Cortex of kidney (tissue), 1 donor: ENCODE measurements around the gene CA6.
"Not testable (repeated sequence)": the region's sequence is repeated elsewhere in the genome, so short reads cannot be mapped to it uniquely, and the experiment has no call there.

Experiments used
- DNase-seq: peaks from one replicate; lab custom pipeline; 2025; lab: John Stamatoyannopoulos, UW

The CA6 gene

GRCh38 chr1:9004700-9005394, 59.2 kb downstream of the CA6 start:
- no peak for DNase-seq

DNA sequence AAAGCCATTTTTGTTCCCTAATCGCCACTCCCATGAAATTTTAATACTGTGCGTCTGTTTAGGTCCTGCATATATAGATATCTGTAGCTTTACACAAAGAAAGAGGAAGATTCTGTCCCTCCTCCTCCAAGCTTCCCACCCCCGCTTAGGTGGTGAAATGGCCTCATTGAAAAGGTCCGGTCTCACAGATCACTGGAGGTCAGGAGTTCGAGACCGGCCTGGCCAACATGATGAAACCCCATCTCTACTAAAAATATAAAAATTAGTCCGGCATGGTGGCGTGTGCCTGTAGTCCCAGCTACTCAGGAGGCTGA, 59.7 kb downstream of the CA6 start:
- no peak for DNase-seq

- DNase-seq, result no peak
These were observed 61.4 kb downstream of the CA6 start for GRCh38 chr1:9006956-9007615.

- DNase-seq, result no peak
These were observed 62.6 kb downstream of the CA6 start for GRCh38 chr1:9008236-9008635.

DNA sequence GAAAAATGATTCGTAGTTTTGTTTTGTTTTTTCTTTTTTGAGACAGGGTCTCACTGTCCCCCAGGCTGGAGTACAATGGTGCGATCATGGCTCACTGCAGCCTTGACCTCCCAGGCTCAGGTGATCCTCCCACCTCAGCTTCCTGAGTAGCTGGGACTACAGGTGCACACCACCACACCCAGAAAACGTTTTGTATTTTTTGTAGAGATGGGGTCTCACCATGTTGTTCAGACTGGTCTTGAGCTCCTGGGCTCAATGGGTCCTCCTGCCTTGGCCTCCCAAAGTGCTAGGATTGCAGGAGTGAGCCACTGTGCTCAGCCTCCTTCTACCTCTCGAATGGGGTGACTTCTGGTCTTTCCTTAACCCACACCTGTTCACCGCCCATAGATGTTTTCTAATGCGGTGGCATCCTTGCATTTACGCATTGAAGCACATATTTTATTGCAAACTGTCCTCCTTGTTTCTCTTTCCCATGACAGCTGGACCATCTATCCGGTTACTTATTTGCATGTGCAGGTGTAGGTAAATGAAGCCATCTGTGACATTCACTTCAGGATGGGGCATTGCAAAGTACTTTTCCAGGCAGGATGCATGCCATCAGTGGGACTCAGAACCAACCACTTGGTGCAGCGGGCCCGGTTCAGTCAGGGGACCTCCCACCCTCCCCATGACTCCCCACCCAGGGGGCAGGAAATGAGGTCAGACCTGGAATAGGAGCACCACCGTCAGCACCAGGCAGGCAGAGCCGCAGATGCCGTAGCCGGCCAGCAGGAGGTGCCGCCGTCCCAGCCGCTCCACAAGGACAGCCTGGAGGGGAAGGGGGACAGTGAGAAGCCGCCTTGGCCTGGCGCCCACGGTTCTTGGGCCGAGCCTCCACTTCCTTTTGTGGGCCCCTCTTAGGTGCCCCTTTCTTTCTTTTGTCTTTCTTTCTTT, 64.0 kb downstream of the CA6 start:
- DNase-seq, result no peak

- DNase-seq, result no peak
These were observed 65.2 kb downstream of the CA6 start for GRCh38 chr1:9010781-9011323.

DNA sequence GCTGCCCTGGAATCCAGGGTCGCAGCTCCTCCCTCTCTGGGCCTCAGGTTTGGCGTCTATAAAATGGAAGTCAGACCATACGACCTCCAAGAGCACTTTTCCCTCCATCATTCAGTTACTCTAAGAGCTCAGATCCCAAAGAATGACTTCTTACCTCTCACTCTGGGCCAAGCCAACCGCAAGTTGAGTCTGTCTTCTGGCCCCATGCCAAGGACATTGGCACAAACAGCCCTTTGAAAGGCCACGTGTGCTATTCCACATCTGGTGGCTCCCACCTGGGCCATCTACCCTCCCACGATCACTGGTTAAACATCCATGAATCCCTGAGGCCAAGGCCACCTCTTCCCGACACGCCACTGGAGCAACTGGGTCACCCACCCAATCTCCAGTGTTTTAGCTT, 68.2 kb downstream of the CA6 start:
- no peak for DNase-seq

GRCh38 chr1:9014475-9015375, 69.1 kb downstream of the CA6 start:
- DNase-seq, result no peak

DNA sequence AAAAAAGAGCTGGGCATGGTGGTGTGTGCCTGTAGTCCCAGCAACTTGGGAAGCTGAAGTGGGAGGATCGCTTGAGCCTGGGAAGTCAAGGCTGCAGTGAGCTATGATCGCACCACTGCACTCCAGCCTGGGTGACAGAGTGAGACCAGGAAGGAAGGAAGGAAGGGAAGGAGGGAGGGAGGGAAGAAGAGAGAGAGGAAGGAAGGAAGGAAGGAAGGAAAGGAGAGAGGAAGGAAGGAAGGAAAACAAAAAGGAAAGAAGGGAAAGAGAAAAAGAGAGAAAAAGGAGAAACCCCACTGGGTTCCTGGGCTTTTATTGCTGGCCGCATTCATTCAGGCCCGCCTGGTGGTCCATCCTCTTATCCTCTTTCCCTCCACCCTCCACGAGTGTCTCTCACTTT, 70.8 kb downstream of the CA6 start:
- no peak for DNase-seq

DNA sequence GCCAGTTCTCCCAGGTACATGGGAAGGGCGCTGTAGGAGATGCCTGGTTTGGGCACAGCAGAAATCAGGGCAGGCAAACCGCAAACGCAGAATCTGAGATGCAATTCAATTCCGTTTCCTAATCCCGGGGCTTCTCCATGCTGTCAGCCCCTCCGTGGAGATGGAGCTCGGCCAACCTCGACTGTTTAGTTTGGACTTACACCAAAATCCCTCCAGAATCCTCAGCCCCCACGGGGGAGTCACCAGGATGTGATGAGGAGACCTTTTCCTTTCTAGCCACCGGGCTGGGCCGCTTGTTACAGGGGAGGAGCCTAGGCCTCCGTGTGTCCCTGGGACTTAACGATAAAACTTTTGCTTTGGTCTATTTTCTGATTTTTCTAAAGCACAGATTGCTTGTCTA, 72.7 kb downstream of the CA6 start:
- no peak for DNase-seq

- DNase-seq, result no peak
These were observed 74.2 kb downstream of the CA6 start for GRCh38 chr1:9019896-9020295.

- DNase-seq, result no peak
These were observed 74.6 kb downstream of the CA6 start for GRCh38 chr1:9020305-9020704.

DNA sequence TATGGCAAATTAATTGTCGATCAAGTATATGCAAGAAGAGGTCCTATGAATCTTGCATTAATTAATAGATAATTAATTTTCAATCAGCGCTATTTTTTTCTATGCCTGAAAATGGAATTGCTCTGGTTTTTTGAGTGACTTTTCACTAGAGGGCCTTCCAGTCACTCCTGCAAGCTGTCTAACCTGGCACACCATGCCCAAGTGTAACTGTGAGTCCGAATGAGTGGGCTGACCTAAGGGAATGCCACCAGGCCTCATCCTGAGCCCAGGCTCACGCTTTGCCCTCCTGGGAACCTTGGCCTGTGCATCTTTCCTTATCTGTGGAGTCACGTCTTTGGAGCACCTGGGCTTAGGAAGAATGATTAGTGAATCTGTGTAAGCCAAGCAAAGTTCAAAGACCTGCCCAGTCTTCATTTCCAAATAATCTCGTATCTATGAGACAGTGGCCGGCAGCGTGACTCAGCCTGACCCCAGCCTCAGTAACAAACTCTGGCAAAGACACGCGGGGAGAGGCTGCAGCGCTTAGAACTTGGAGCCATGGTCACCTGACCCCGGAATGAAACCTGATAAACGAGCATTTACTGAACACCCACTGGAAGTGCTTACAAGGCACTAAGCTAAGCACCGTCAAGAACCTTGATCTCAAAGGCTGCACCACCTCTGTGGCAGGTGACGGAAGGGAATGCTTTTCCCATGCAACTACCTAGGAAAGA, 76.5 kb downstream of the CA6 start:
- not testable (repeated sequence) for DNase-seq

- DNase-seq, result no peak
These were observed 77.1 kb downstream of the CA6 start for GRCh38 chr1:9022773-9023172.
